OCI-LY1 (cell line): Measurements from ENCODE around the gene TCP10L.

Source experiments
- CTCF ChIP-seq: fragments of 200-600 bp; sonication (generic), shearing (Covaris generic); IDR thresholded peaks from 2 replicates; pipeline ENCODE4 v1.5.1; 2017; ENCODE audit warnings: mild to moderate bottlenecking, antibody characterized with exemption, low read length, moderate library complexity, mixed read lengths
- EZH2 ChIP-seq: fragments of 200-600 bp; sonication (generic), shearing (Covaris generic); IDR thresholded peaks from 2 replicates; pipeline ENCODE4 v1.8.0; 2017; ENCODE audit warnings: borderline replicate concordance, mixed run types, mild to moderate bottlenecking, antibody characterized with exemption, low read length, moderate library complexity, mixed read lengths

- TF ChIP-seq EZH2 (no peak), CTCF (no peak)
Observed at GRCh38 chr21:32604464-32604863, 19.1 kb upstream of the TCP10L start.
